KMS-11 (cell line): ENCODE data around the gene CLDN9.
A peak's percentile ranks its signal among the peaks of the same experiment; 100 is the strongest.

Experiments used
- H2AFZ ChIP-seq: fragments of 200-600 bp; sonication (generic); 2 replicates; pipeline ENCODE4 v1.6.1; 2016; ENCODE audit warnings: antibody characterized with exemption, mixed run types, low read depth
- H3K27ac ChIP-seq: fragments of 200-600 bp; sonication (generic); 2 replicates; pipeline ENCODE4 v1.6.1; 2016; ENCODE audit warnings: mild to moderate bottlenecking, mixed run types
- H3K27me3 ChIP-seq: fragments of 200-600 bp; sonication (generic); 2 replicates; pipeline ENCODE4 v1.6.1; 2017; ENCODE audit warnings: mild to moderate bottlenecking, low read depth, mixed run types, moderate library complexity; ENCODE audit not compliant: insufficient read depth
- H3K36me3 ChIP-seq: fragments of 200-600 bp; sonication (generic); 2 replicates; pipeline ENCODE4 v1.6.1; 2017; ENCODE audit warnings: mild to moderate bottlenecking, mixed run types; ENCODE audit not compliant: insufficient read depth
- H3K4me1 ChIP-seq: fragments of 200-600 bp; sonication (generic); 2 replicates; pipeline ENCODE4 v1.6.1; 2016; ENCODE audit warnings: mild to moderate bottlenecking, low read depth, mixed run types; ENCODE audit not compliant: poor library complexity, severe bottlenecking
- H3K4me2 ChIP-seq: fragments of 200-600 bp; sonication (generic); 2 replicates; pipeline ENCODE4 v1.7.0; 2016; ENCODE audit warnings: mild to moderate bottlenecking, mixed run types
- H3K4me3 ChIP-seq: fragments of 200-600 bp; sonication (generic); IDR thresholded peaks from 2 replicates; pipeline ENCODE4 v1.6.1; 2017; ENCODE audit warnings: low read depth, low read length, mixed read lengths; ENCODE audit not compliant: insufficient read depth
- H3K79me2 ChIP-seq: fragments of 200-600 bp; sonication (generic); 2 replicates; pipeline ENCODE4 v1.6.1; 2016; ENCODE audit warnings: low read depth, mixed run types; ENCODE audit not compliant: insufficient read depth
- H3K9ac ChIP-seq: fragments of 200-600 bp; sonication (generic); 2 replicates; pipeline ENCODE4 v1.6.1; 2016; ENCODE audit warnings: mild to moderate bottlenecking, mixed run types
- H4K20me1 ChIP-seq: fragments of 200-600 bp; sonication (generic); 2 replicates; pipeline ENCODE4 v1.6.1; 2016; ENCODE audit warnings: mild to moderate bottlenecking, mixed run types; ENCODE audit not compliant: insufficient read depth
- TF ChIP-seq, protein P1 (sequence below): fragments of 200-600 bp; sonication (generic); conservative IDR thresholded peaks from 2 replicates; pipeline ENCODE4 v1.6.1; 2017; ENCODE audit warnings: low read depth, mild to moderate bottlenecking, antibody characterized with exemption, low read length, moderate library complexity, mixed read lengths

The CLDN9 gene

DNA sequence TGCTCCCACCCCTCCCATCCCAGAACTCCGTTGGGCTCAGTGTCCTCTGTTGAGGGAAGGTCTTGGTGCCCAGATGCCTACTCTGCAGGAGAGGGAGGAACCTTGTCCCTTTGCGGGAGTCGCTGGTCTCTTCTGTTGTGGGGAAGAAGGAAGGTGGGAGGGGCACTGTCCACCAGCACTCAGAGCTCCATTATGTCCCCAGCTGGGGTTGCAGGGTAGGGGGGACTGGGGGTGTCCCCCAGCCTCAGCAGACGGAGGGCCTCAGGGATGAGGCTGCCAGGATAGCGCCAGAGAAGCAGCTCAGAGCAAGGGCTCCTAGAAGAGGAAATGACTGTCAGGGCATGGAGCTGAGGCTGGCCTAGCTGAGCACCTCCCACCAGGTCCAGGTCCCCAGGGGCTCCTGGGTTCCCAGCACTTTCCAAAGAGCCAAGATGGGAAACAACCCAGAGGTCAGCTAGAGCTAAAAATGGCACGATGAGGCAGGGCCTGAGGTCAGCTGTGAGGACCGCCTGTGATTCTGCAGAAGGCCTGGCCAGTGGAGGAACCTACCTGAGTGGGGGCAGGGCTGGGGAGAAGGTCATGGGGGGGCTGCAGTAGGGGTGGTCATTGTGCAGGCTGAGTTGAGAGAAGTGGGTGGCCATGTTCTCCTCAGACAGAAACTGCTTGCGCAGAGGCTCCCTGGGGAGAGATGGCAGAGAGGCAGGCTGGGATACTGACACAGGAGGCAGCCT, 10.1 kb downstream of the CLDN9 start:
- H3K9ac ChIP-seq = no peak overlapping the region
- no peaks in the 10 kb centered on the region for H4K20me1 ChIP-seq
- TF ChIP-seq, protein P1, sequence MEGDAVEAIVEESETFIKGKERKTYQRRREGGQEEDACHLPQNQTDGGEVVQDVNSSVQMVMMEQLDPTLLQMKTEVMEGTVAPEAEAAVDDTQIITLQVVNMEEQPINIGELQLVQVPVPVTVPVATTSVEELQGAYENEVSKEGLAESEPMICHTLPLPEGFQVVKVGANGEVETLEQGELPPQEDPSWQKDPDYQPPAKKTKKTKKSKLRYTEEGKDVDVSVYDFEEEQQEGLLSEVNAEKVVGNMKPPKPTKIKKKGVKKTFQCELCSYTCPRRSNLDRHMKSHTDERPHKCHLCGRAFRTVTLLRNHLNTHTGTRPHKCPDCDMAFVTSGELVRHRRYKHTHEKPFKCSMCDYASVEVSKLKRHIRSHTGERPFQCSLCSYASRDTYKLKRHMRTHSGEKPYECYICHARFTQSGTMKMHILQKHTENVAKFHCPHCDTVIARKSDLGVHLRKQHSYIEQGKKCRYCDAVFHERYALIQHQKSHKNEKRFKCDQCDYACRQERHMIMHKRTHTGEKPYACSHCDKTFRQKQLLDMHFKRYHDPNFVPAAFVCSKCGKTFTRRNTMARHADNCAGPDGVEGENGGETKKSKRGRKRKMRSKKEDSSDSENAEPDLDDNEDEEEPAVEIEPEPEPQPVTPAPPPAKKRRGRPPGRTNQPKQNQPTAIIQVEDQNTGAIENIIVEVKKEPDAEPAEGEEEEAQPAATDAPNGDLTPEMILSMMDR = no peak
- H3K4me2 ChIP-seq = peak overlapping the region; percentile 79
- no peaks in the 10 kb centered on the region for H3K36me3 ChIP-seq
- no peaks in the 10 kb centered on the region for H3K79me2 ChIP-seq
- peaks cover 51% of the 10 kb centered on the region for H3K4me1 ChIP-seq
- no peak overlapping the region for H3K27ac ChIP-seq
- no peak overlapping the region for H3K4me3 ChIP-seq
- H2AFZ ChIP-seq = no peak overlapping the region
- H3K27me3 ChIP-seq = peaks cover 6% of the 10 kb centered on the region; the same call in 1 of the 2 replicates

DNA sequence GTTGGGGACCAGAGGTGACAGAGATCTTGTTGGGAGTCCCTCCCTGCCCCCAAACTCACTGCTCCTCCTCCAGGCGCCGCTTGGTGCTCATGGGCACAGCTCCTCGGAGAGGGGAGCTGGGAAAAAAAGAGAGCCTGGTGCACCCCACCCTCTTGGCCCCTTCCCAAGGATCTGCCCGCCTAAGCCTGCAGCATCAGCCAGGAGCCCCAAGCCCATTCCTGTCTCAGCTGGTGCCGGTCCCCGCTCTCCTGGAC, 10.6 kb downstream of the CLDN9 start:
- Histone ChIP-seq H3K79me2 (no peaks in the 10 kb centered on the region), H3K4me3 (no peak overlapping the region), H3K36me3 (no peaks in the 10 kb centered on the region), H3K9ac (peak overlapping the region; percentile 94; the same call in 1 of the 2 replicates), H3K27me3 (peaks cover 6% of the 10 kb centered on the region; the same call in 1 of the 2 replicates), H3K27ac (no peak overlapping the region), H3K4me1 (peaks cover 52% of the 10 kb centered on the region), H4K20me1 (no peaks in the 10 kb centered on the region), H3K4me2 (peak overlapping the region; percentile 79), H2AFZ (peak overlapping the region; percentile 56)
- TF ChIP-seq, protein P1 = no peak

DNA sequence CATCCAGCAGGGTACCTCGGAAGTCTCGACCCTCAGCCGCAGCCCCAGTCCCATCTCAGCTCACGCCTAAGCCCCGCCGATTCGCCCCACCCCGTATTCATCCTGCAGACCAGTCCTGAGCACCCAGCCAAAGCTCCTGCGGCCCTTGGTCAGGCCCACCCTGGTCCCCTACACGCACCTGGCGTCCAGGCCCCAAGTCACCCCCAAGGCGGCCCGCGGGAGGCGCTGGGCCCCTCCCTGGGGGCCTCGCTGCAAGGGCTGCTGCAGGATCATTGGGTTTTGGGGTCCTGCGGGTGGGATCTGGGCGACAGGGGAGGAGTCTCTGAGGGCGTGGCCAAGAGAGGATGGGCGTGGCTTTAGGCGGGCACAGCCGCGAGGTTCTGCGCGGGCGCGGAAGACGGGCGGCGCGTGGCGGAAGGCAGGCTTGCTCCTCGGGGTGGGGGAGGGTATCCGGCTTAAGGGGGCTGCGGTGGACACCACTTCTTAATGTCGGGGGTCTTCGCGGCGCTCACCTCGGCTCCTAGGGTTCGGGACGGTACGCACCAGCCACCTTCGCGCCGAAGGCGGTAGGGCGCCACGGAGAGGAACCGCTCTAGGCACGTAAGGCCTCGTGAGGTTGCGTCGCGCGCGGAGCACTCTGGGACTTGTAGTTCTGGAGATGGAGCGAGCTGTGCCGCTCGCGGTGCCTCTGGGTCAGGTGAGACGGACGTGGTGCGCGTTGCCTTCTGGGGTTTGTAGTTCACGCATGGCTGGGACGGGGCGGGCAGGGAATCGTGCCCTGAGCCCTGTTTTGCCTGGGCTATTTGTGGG, 11.2 kb downstream of the CLDN9 start, which contains the start of the genes HCFC1R1 and THOC6:
TSS of gene HCFC1R1 (minus strand) at position 274 of the 810 bp plus-strand sequence. CDS start at position 273, 1 bp downstream.
TSS of gene THOC6 (plus strand) at position 367 of the 810 bp plus-strand sequence. CDS start at position 659, 292 bp downstream.
- Histone ChIP-seq H3K27me3 (peaks cover 11% of the 10 kb centered on the region), H3K4me1 (peaks cover 52% of the 10 kb centered on the region)

More for the DNA sequence above, 11.2 kb downstream of the CLDN9 start, which contains the start of the genes HCFC1R1 and THOC6:
- Histone ChIP-seq H3K79me2 (no peaks in the 10 kb centered on the region), H3K4me2 (peak within 1 kb of the TSS; percentile 79), H3K9ac (peak within 1 kb of the TSS; percentile 94), H4K20me1 (no peaks in the 10 kb centered on the region), H2AFZ (peak within 1 kb of the TSS; percentile 56), H3K27ac (peak within 1 kb of the TSS; percentile 73), H3K36me3 (no peaks in the 10 kb centered on the region), H3K4me3 (no peak within 1 kb of the TSS)
- TF ChIP-seq, protein P1 = no peak
